Memory B cell (primary cell): Measurements from ENCODE around the gene KDM2A.
"Not testable (repeated sequence)": the region's sequence is repeated elsewhere in the genome, so short reads cannot be mapped to it uniquely, and the experiment has no call there.

Experiments used
- ATAC-seq: fragments of 150-1000 bp; cut with Tn5 transposase; 2 replicates; pipeline ENCODE4 v1.10.0; 2021; ENCODE audit warnings: low read depth, mild to moderate bottlenecking, moderate library complexity
- DNase-seq, 2 donors: peaks; one replicate each; pipeline ENCODE4 v3.0.0; 2022; ENCODE audit warnings: low spot score in 2 of 2
- H3K27ac Mint-ChIP-seq: one replicate; pipeline ENCODE4 v1.8.0; 2022; ENCODE audit warnings: mild to moderate bottlenecking, moderate library complexity, mixed read lengths
- H3K27me3 Mint-ChIP-seq: one replicate; pipeline ENCODE4 v1.8.0; 2022; ENCODE audit warnings: mixed read lengths
- H3K36me3 Mint-ChIP-seq: one replicate; pipeline ENCODE4 v1.8.0; 2022; ENCODE audit warnings: mild to moderate bottlenecking, mixed read lengths
- H3K4me1 Mint-ChIP-seq: one replicate; pipeline ENCODE4 v1.8.0; 2022; ENCODE audit warnings: mixed read lengths
- H3K4me3 Mint-ChIP-seq: one replicate; pipeline ENCODE4 v1.8.0; 2022; ENCODE audit warnings: mild to moderate bottlenecking, moderate library complexity, mixed read lengths
- H3K9me3 Mint-ChIP-seq: one replicate; pipeline ENCODE4 v1.8.0; 2022; ENCODE audit warnings: mixed read lengths

KDM2A gene

DNA sequence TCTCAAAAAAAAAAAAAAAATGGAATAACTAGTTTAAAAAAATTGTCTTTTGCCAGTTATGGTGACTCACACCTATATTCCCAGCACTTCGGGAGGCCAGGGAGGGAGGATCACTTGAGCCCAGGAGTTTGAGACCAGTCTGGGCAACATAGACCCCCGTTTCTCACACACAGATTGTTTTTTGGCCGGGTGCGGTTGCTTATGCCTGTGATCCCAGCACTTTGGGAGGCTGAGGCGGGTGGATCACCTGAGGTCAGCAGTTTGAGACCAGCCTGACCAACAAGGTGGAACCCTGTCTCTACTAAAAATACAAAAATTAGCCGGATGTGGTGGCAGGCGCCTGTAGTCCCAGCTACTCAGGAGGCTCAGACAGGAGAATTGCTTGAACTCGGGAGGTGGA is 7.2 kb downstream of the KDM2A start:
- not testable (repeated sequence) for DNase-seq, H3K27me3 Mint-ChIP-seq, ATAC-seq, H3K9me3 Mint-ChIP-seq, H3K4me3 Mint-ChIP-seq, H3K27ac Mint-ChIP-seq
- H3K36me3 Mint-ChIP-seq = peaks cover 13% of the 10 kb centered on the region
- H3K4me1 Mint-ChIP-seq = peaks cover 13% of the 10 kb centered on the region

DNA sequence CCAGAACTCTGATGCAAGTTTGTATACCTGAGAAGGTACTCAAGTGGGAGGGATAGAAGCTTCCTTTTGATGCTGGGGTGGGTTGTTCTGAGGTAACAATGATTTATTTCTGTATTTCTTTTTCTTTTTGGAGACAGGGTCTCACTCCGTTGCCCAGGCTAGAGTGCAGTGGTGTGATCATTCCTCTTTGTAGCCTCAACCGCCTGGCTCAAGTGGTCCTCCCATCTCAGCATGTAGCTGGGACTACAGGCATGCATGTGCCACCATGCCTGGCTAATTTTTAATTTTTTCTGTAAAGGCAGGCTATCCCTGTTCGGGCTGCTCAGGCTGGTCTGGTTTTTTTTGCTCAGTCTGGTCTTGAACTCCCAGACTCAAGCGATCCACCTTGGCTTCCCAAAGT is 7.9 kb downstream of the KDM2A start:
- no peak for DNase-seq
- ATAC-seq = no peak
- no peak overlapping the region for H3K4me3 Mint-ChIP-seq
- no peaks in the 10 kb centered on the region for H3K27me3 Mint-ChIP-seq
- peaks cover 19% of the 10 kb centered on the region for H3K36me3 Mint-ChIP-seq
- no peak overlapping the region for H3K27ac Mint-ChIP-seq
- peaks cover 11% of the 10 kb centered on the region for H3K4me1 Mint-ChIP-seq
- H3K9me3 Mint-ChIP-seq = no peaks in the 10 kb centered on the region

DNA sequence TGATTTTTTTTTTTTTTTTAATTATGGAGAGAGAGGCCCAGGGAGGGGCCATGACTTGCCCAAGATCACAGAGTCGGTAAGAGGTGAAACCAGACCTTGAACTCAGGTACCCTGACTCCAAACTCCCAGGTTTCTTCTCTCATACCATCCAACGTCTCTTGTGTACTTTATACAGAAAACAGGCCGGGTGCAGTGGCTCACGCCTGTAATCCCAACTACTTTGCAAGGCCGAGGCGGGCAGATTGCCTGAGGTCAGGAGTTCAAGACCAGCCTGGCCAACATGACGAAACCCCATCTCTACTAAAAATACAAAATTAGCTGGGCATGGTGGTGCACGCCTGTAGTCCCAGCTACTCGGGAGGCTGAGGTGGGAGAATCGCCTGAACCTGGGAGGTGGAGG is 11.8 kb downstream of the KDM2A start:
- Mint-ChIP-seq H3K36me3 (peaks cover 37% of the 10 kb centered on the region), H3K4me1 (peaks cover 16% of the 10 kb centered on the region)
- H3K9me3 Mint-ChIP-seq, DNase-seq, ATAC-seq, H3K27me3 Mint-ChIP-seq, H3K4me3 Mint-ChIP-seq, H3K27ac Mint-ChIP-seq: not testable (repeated sequence)

DNA sequence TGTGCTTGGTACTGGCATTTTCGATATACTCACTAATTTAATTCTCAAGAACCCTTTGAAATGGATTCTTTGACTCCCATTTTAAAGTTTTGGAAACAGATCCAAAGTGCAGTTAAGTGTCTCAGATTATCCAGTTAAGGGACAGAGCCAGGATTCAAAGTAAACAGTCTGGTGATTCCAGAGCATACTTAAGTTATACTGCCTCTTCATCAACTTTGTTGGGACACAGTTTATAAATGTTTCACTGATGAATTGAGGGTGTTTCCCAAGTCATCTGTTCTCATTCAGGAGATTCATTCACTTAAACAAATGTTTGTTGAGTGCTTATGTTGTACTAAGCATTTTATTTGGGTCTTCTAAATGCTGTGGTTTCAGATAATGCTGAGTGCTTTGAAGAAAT is 17.1 kb downstream of the KDM2A start:
- no peak overlapping the region for H3K4me3 Mint-ChIP-seq
- H3K4me1 Mint-ChIP-seq = peaks cover 20% of the 10 kb centered on the region
- no peak for DNase-seq
- peaks cover 41% of the 10 kb centered on the region for H3K36me3 Mint-ChIP-seq
- no peak overlapping the region for H3K27ac Mint-ChIP-seq
- H3K27me3 Mint-ChIP-seq = no peaks in the 10 kb centered on the region
- H3K9me3 Mint-ChIP-seq = no peaks in the 10 kb centered on the region
- no peak for ATAC-seq

DNA sequence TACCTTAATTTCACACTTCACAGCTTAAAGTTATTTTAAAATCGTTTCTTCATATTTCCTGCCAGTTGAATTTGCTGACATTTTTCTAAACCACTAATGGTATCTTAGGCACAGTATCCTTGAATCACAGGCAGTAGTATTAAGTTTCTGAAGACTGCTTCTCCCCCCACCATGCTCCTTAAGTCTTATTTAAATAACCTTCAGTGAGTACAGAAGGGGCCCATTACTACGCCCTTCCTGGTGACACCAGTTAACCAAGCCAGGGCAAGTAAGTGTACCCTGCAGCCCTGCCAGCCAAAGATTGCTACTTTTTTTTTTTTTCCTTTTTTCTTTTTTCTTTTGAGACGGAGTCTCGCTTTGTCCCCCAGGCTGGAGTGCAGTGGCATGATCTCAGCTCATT is 19.9 kb downstream of the KDM2A start:
- ATAC-seq (no peak), DNase-seq (no peak)
- no peak overlapping the region for H3K4me3 Mint-ChIP-seq
- H3K27ac Mint-ChIP-seq = no peak overlapping the region
- H3K36me3 Mint-ChIP-seq = peaks cover 28% of the 10 kb centered on the region
- peaks cover 10% of the 10 kb centered on the region for H3K4me1 Mint-ChIP-seq
- H3K9me3 Mint-ChIP-seq = no peaks in the 10 kb centered on the region
- no peaks in the 10 kb centered on the region for H3K27me3 Mint-ChIP-seq

DNA sequence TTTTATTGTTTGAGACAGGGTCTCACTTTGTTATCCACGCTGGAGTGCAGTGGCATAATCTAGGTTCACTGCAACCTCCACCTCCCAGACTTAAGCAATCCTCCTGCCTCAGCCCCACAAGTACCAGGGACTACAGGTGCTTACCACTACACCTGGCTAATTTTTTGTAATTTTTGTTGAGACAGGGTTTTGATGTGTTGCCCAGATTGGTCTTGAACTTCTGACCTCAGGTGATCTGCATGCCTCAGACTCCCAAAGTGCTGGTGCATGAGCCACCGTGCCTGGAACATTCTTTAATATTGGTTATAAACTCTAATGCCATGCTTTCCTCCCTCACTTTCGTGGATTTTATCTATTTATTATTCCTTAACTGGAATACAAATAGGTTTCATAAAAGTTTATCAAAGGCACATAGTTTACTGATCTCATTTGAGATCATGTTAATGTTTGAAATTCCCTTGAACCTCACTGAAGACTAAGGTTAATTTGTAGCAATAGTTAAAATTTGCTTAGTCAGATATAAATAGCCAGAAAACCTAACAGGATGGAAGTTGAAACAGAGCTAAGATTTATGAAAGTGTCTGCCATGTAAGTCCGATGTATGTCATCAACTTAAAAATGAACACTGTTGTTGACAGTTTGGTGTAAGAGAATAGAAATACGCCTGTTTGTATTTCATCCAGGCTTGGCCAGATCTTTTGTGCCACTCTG is 27.6 kb downstream of the KDM2A start:
- H3K9me3 Mint-ChIP-seq = no peaks in the 10 kb centered on the region
- no peak overlapping the region for H3K27ac Mint-ChIP-seq
- H3K4me3 Mint-ChIP-seq = no peak overlapping the region
- H3K36me3 Mint-ChIP-seq = peaks cover 12% of the 10 kb centered on the region
- no peaks in the 10 kb centered on the region for H3K27me3 Mint-ChIP-seq
- peaks cover 6% of the 10 kb centered on the region for H3K4me1 Mint-ChIP-seq
- DNase-seq (no peak), ATAC-seq (no peak)

DNA sequence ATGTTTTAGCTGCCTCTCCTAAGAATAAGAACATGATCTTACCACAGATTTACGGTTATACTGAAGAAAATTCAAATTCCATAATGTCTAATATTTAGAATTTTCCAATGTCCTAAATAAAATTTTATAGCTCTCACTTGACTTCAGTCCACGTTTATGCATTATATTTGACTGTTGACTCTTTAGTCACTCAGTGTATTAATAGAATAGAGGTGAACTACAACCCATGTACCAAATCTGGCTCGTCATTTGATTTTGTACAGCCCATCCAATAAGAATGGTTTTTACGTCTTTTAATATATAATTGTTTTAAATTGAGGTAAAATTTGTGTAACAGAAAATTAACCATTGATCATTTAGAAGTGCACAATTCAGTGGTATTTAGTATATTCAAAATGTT is 34.9 kb downstream of the KDM2A start:
- H3K36me3 Mint-ChIP-seq = peaks cover 9% of the 10 kb centered on the region
- H3K27me3 Mint-ChIP-seq = no peaks in the 10 kb centered on the region
- peaks cover 11% of the 10 kb centered on the region for H3K4me1 Mint-ChIP-seq
- ATAC-seq (no peak), DNase-seq (no peak)
- no peak overlapping the region for H3K27ac Mint-ChIP-seq
- H3K4me3 Mint-ChIP-seq = no peak overlapping the region
- no peaks in the 10 kb centered on the region for H3K9me3 Mint-ChIP-seq

DNA sequence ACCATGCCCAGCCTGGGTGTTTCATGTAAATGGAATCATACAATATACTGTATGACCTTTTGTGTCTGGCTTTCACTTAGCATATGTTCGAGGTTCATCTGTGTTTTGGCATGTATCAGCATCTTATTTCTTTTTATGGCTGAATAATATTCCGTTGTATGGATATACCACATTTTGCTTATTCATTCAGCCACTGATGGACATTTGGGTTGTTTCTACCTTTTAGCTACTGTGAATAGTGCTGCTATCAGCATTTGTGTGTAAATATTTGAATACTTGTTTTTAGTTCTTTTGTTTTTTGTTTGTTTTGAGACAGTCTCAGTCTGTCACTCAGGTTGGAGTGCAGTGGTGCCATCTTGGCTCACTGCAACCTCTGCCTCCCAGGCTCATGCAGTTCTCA is 35.7 kb downstream of the KDM2A start:
- Mint-ChIP-seq H3K27me3 (no peaks in the 10 kb centered on the region), H3K4me3 (no peak overlapping the region), H3K36me3 (peaks cover 7% of the 10 kb centered on the region), H3K27ac (no peak overlapping the region), H3K4me1 (peaks cover 16% of the 10 kb centered on the region), H3K9me3 (no peaks in the 10 kb centered on the region)
- DNase-seq (no peak), ATAC-seq (no peak)

DNA sequence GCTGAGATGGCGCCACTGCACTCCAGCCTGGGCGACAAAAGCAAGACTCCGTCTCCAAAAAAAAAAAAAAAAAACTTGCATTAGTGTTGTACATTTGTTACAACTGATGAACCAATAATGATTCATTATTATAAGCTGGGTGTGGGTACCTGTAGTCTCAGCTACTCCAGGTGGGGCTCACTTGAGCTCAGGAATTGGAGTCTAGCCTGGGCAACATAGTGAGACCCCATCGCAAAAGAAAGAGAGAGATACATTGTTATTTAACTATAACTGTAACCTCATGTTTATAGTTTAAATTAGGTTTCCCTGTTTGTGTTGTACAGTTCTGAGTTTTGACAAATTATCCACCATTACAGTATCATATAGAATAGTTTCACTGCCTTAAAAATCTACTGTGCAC is 38.6 kb downstream of the KDM2A start:
- Mint-ChIP-seq H3K27me3 (no peaks in the 10 kb centered on the region), H3K27ac (no peak overlapping the region), H3K9me3 (no peaks in the 10 kb centered on the region), H3K4me3 (no peak overlapping the region), H3K36me3 (peaks cover 3% of the 10 kb centered on the region), H3K4me1 (peaks cover 16% of the 10 kb centered on the region)
- ATAC-seq (no peak), DNase-seq (no peak)

DNA sequence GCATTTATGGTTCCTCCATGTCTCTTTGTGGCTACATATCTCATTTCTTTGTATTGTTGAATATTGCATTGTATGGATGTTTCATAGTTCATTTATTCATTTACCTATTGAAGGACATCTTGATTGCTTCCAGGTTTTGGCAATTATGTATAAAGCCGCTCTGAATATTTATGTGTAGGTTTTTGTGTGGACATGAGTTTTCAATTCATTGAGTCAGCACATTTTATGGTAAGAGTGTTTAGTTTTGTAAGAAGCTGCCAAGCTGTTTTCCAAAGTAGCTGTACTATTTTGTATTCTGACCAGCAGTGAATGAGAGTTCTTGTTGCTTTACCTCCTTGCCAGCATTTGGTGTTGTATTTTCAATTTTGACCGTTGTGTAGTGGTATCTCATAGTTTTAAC is 39.2 kb downstream of the KDM2A start:
- no peak for DNase-seq
- Mint-ChIP-seq H3K27me3 (no peaks in the 10 kb centered on the region), H3K27ac (no peak overlapping the region), H3K4me1 (peaks cover 19% of the 10 kb centered on the region), H3K4me3 (no peak overlapping the region), H3K9me3 (no peaks in the 10 kb centered on the region), H3K36me3 (peaks cover 6% of the 10 kb centered on the region)
- ATAC-seq = no peak

DNA sequence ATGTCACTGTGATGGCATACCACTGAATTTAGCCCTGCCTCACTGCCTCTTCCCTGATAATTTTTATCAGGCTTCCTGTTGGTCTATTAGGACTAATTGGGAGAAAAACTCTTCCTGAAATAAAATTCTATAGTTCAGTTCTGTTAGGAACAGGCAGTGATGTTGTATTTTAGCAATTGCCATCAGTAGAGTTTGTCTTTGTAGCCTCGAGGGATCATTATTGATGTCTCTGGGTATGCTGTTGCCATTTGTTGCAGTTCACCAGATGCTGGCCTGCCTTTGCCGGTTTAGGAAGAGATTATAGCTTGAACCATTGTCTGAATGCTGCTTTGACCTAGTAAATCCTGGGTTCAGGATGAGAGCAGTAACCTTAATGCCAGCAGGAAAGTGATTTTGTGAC is 41.0 kb downstream of the KDM2A start:
- peak overlapping the region; percentile 60 for H3K27ac Mint-ChIP-seq
- no peaks in the 10 kb centered on the region for H3K9me3 Mint-ChIP-seq
- ATAC-seq (no peak), DNase-seq (no peak)
- H3K4me1 Mint-ChIP-seq = peaks cover 24% of the 10 kb centered on the region
- peaks cover 9% of the 10 kb centered on the region for H3K36me3 Mint-ChIP-seq
- no peak overlapping the region for H3K4me3 Mint-ChIP-seq
- H3K27me3 Mint-ChIP-seq = no peaks in the 10 kb centered on the region

DNA sequence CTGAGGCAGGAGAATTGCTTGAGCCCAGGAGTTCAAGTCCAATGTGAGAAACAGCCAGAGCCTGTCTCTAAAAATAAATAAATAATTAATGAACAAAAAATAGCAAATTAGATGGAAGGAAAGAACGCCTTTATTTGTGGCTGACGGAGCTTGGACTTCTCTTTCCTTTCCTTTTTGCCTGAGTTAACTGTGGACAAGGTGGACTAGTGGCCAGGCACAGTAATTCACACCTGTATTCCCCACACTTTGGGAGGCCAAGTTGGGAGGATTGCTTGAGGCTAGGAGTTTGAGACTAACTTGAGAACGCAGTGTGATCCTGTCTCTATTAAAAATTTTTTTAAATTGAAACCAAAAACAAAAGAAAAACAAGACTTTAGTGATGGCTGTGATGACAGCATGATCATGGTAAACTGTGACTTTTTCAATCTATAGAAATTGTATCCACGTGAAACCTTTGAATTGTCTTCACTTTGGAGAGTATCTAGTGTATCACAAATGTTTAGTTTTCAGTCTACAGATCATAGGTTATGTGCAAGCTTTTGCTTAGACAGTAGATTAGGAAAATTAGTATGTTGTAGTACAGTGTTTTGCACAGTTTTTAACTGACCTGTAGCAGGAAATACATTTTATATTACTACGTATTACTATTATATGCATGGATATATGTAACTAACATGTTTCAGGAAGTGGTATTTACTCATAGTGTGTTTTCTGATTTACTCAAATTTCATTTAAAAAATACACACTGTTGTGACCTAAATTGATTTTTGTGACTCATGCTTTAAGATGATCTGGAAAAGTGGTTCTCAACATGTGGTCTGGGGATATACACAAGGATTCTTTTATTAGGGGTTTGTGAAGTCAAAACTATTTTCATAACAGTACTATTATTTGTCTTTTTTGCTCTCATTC is 42.1 kb downstream of the KDM2A start:
- H3K4me3 Mint-ChIP-seq = no peak overlapping the region
- H3K27me3 Mint-ChIP-seq = no peaks in the 10 kb centered on the region
- peak overlapping the region; percentile 58 for H3K27ac Mint-ChIP-seq
- ATAC-seq (no peak), DNase-seq (no peak)
- H3K4me1 Mint-ChIP-seq = peaks cover 30% of the 10 kb centered on the region
- peaks cover 9% of the 10 kb centered on the region for H3K36me3 Mint-ChIP-seq
- no peaks in the 10 kb centered on the region for H3K9me3 Mint-ChIP-seq

DNA sequence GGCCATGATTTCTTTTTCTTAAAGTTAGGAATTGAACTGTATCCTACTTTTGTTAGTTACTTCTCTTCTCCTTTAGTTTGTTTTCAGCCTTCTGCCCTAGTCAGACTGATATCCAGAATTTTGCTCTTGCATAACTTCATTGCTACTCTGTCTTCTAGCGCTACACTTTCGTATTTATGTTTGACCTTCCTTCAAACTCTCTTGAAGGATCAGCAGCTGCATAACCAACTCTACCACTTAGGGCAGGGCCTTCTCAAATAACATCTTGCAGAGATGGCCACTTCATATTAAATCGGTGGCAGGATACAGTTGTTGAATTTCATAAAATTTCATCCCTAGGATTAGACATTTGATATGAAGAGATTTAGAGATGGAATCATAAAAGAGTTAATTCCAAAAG is 43.9 kb downstream of the KDM2A start:
- ATAC-seq = no peak
- peaks cover 8% of the 10 kb centered on the region for H3K36me3 Mint-ChIP-seq
- H3K4me3 Mint-ChIP-seq = no peak overlapping the region
- no peaks in the 10 kb centered on the region for H3K27me3 Mint-ChIP-seq
- DNase-seq = no peak
- peak overlapping the region; percentile 16 for H3K27ac Mint-ChIP-seq
- H3K9me3 Mint-ChIP-seq = no peaks in the 10 kb centered on the region
- peaks cover 33% of the 10 kb centered on the region for H3K4me1 Mint-ChIP-seq

DNA sequence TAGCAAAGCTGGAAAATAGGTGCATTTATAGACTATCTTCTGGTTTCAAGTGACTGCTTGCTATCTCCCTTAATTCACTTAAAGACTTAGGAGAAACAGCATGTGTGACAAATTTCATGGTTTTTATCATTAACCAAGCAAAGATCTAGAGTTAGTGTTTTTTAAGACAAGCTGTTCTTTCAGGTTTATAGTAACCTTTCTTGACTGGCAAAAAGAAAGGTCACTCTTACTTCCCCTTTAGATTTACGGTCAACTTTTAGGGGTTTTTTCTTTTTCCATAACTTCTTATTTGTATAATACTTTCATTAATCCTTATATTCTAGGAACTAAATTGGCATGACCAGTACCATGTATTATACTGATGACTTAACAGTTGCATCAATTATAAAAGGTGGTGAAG is 46.6 kb downstream of the KDM2A start:
- H3K4me3 Mint-ChIP-seq = no peak overlapping the region
- no peaks in the 10 kb centered on the region for H3K9me3 Mint-ChIP-seq
- DNase-seq (no peak), ATAC-seq (no peak)
- H3K36me3 Mint-ChIP-seq = peaks cover 7% of the 10 kb centered on the region
- peak overlapping the region; percentile 48 for H3K27ac Mint-ChIP-seq
- no peaks in the 10 kb centered on the region for H3K27me3 Mint-ChIP-seq
- H3K4me1 Mint-ChIP-seq = peaks cover 22% of the 10 kb centered on the region
